ENCODE data around the gene FGF12.

DNA sequence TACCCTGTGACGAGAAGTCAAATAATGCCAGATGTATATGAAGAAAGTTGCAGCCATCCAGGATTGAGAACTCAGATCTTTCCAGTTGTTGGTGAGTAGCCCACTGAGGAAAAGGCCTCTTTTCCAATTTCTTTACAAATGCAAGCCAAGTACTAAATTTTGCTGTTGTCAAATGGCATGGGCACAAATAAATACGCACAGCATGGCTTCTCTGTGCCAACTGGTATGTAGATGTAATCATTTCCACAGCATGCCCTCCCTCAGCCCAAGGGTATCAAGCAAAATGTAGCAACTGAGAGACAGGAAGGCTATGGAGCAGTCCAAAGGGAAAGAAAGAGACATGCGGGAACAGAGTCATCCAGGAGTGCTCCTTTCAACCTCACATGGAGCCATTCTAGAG lies 105.4 kb downstream of the FGF12 start:
- no peak for TF ChIP-seq ESRRG (CRISPR knock-in tag; IDR thresholded peaks at IDR 0.05)
- TF ChIP-seq, protein P1, sequence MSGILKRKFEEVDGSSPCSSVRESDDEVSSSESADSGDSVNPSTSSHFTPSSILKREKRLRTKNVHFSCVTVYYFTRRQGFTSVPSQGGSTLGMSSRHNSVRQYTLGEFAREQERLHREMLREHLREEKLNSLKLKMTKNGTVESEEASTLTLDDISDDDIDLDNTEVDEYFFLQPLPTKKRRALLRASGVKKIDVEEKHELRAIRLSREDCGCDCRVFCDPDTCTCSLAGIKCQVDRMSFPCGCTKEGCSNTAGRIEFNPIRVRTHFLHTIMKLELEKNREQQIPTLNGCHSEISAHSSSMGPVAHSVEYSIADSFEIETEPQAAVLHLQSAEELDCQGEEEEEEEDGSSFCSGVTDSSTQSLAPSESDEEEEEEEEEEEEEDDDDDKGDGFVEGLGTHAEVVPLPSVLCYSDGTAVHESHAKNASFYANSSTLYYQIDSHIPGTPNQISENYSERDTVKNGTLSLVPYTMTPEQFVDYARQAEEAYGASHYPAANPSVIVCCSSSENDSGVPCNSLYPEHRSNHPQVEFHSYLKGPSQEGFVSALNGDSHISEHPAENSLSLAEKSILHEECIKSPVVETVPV (CRISPR knock-in tag; IDR thresholded peaks at IDR 0.05) = no peak
